Astrocyte of the spinal cord (primary cell): Measurements from ENCODE around the gene PNMT.

ENCODE experiments used
- DNase-seq: peaks from one replicate; pipeline ENCODE4 v3.0.0; 2011; ENCODE audit warnings: low read depth, low spot score
- H3K4me3 ChIP-seq: 2 replicates; pipeline ENCODE4 v1.5.1; 2011; ENCODE audit warnings: low read depth, mild to moderate bottlenecking, low read length, moderate library complexity
- in situ Hi-C: cut with HindIII; loops from 2 replicates; pipeline ENCODE4 v1.10.0; 2017; ENCODE audit warnings: low sequenced_read_pairs
- TF ChIP-seq, protein P1 (sequence below): IDR thresholded peaks from 2 replicates; pipeline ENCODE4 v1.5.1; 2012; ENCODE audit warnings: low read depth, mild to moderate bottlenecking, low read length, inconsistent platforms

The PNMT gene

DNA sequence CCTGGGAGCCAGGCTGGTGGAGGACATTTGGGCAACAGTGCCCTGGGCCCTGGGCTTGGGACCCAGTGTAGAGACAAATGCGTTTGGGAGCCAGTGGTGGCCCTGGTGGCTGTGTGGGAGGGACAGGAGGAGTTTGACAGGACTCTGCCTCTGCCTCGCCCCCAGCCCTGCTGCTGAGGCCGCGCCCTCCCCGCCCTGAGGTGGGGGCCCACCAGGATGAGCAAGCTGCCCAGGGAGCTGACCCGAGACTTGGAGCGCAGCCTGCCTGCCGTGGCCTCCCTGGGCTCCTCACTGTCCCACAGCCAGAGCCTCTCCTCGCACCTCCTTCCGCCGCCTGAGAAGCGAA, 15.0 kb upstream of the PNMT start:
- DNase-seq: no peak
- TF ChIP-seq, protein P1, sequence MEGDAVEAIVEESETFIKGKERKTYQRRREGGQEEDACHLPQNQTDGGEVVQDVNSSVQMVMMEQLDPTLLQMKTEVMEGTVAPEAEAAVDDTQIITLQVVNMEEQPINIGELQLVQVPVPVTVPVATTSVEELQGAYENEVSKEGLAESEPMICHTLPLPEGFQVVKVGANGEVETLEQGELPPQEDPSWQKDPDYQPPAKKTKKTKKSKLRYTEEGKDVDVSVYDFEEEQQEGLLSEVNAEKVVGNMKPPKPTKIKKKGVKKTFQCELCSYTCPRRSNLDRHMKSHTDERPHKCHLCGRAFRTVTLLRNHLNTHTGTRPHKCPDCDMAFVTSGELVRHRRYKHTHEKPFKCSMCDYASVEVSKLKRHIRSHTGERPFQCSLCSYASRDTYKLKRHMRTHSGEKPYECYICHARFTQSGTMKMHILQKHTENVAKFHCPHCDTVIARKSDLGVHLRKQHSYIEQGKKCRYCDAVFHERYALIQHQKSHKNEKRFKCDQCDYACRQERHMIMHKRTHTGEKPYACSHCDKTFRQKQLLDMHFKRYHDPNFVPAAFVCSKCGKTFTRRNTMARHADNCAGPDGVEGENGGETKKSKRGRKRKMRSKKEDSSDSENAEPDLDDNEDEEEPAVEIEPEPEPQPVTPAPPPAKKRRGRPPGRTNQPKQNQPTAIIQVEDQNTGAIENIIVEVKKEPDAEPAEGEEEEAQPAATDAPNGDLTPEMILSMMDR: no peak
- no peak overlapping the region for H3K4me3 ChIP-seq
- in situ Hi-C loops: no loop called here

DNA sequence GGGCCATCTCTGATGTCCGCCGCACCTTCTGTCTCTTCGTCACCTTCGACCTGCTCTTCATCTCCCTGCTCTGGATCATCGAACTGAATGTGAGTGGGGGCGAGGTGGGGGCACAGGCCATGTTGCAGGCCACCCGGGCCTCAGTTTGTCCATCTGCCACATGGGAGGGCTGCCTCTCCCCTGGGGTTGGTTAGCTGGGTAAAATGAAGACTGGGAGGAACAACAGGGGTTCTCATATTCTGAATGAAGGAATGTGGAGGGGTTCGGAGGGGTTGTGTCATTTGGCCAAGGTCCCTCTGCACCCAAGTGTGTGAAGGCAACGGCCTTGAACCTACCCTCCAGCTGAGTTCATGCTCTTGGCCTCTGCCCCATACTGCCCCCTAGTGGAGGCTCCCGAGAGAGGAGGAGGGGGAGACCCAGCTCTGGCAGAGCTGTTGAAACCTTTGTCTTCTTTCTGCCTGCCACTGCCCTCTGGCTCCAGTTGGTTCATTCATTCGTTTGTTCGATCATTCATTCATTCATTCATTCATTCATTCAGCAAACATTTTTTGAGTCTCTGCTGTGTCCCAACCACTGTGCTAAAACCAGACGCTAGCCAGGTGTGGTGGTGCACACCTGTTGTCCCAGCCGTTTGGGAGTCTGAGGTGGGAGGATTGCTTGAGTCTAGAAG, 14.5 kb upstream of the PNMT start:
- DNase-seq: no peak
- TF ChIP-seq, protein P1: peak; percentile 94
- no peak overlapping the region for H3K4me3 ChIP-seq
- in situ Hi-C loops: no loop called here

DNA sequence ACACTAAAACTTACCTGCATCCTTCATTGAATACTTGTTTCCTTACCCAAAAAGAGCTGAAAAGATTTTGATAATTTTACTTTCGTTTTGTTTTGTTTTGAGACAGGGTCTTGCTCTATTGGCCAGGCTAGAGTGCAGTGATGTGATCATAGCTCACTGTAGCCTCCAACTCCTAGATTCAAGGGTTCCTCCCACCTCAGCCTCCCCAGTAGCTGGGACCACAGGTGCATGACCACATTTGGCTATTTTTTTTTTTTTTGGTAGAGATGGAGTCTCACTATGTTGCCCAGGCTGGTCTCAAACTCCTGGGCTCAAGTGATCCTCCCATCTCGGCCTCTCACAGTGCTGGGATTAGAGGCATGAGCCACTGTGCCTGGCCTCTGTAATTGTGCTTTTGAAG, 13.1 kb upstream of the PNMT start:
- DNase-seq: no peak
- in situ Hi-C loops: no loop called here
- TF ChIP-seq, protein P1: no peak
- no peak overlapping the region for H3K4me3 ChIP-seq

DNA sequence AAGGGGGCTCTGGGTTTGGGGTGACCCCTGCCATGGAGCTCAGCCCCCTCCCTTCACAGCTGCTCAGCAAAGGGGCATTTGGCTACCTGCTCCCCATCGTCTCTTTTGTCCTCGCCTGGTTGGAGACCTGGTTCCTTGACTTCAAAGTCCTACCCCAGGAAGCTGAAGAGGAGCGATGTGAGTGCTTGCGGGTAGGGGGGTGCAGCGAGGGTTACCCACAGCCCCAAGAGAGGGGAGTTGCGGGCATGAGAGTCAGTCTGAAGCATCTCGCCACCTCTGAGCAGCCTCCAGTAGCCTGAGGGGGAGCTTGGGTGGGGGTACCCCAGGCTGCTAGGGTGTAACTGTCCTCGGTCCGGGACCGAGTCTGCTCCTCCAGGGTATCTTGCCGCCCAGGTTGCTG, 9.9 kb upstream of the PNMT start:
- no peak overlapping the region for H3K4me3 ChIP-seq
- TF ChIP-seq, protein P1: no peak
- in situ Hi-C loops: no loop called here
- no peak for DNase-seq

DNA sequence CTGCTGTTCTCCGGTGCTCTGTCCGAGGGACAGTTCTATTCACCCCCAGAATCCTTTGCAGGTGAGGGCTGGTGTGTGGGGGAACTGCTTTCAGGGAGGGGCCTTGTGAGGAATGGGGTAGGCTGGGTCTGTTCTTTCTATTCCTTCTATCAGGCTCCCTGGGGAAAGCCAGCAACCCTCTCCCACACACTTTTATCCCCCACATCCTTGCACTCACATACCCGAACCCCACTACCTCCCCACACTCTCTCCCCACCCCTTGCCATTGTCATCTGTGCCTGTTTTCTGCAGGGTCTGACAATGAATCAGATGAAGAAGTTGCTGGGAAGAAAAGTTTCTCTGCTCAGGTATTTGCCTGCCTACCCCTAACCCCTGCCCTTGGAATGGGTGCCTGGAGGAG, 9.5 kb upstream of the PNMT start:
- DNase-seq: no peak
- no peak overlapping the region for H3K4me3 ChIP-seq
- in situ Hi-C loops: no loop called here
- TF ChIP-seq, protein P1: no peak

DNA sequence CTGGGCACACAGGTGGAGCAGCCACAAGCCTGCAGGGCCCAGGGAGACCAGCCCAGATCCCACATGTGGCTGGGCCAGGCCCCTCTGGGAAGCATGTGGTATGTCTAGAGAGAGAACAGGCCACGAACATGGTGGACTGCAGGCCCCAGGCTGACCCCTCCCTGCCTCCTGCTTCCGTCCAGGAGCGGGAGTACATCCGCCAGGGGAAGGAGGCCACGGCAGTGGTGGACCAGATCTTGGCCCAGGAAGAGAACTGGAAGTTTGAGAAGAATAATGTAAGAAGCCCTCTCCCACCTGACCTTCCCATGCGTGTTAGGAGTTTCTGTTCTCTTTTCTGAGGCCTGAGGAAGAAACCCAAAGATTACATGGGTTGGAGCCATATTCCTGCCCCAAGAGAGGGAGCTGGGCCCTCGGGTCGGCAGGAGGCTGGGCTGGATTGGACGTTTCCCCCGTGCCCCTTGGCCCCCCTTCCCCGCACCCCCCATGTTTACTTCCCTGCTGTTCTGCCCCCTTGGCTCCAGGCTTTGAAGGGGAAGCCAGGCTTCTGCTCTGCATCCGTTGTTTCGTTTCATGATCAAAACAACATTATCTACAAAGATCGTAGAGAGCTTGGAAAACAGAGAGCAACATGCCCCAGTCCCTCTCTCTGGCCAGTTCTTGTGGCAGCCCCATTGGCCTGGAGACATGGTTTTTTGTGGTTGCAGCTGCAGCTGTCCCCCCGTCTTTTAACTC, 8.8 kb upstream of the PNMT start:
- in situ Hi-C loops: no loop called here
- no peak overlapping the region for H3K4me3 ChIP-seq
- TF ChIP-seq, protein P1: no peak
- no peak for DNase-seq
